Amniotic stem cell (primary cell): ENCODE data around the gene PBX3.

Experiments
- DNase-seq: peaks from one replicate; lab custom pipeline; 2025; lab: John Stamatoyannopoulos, UW

Gene PBX3

DNA sequence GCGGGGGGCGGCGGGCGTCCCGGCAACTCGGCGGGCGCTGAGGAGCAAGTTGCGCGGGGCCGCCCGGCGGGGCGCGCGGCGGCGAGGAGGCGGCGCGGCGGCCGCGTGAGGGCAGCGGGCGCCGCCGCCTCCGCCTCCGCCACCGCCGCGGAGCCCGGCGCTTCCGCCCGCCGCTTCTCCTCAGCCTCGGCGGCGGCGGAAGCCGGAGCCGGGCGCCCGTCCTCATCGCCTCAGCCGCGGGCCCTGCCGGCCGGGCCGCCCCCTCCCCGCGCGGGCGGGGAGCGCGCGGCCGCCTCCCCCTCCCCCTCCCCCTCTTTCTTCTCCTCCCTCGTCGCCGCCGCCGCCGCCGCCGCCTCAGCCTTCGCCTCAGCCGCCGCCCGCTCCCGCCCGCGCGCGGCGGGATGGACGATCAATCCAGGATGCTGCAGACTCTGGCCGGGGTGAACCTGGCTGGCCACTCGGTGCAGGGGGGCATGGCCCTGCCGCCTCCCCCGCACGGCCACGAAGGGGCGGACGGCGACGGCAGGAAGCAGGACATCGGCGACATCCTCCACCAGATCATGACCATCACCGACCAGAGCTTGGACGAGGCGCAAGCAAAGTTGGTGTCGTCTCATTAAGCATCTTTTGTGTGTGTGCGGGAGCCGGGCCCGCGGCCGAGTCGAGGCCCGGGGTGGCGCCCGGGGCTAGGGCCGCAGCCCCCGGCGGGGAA lies at the start of gene PBX3:
PBX3 (plus strand) TSS at position 321 of the 712 bp plus-strand sequence.
- no peak for DNase-seq

DNA sequence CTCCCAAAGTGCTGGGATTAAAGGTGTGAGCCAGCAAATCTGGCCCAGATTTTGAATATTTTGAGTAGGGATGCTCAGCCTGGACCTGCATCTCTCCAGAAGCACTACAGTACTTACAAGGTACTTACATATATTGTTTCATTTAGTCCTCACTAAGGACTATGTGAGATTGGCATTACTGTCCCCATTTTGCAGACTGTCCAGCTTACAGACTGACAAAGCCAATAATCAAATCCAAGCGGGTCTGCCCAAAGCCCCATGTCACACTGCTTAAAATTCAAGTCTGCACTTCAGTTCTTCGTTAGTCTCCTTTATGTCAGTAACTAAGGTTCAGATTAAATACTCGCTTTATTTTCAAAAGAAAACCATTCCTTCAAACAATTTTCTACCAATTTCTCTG lies 47.3 kb upstream of the PBX3 start:
- DNase-seq, result no peak

DNA sequence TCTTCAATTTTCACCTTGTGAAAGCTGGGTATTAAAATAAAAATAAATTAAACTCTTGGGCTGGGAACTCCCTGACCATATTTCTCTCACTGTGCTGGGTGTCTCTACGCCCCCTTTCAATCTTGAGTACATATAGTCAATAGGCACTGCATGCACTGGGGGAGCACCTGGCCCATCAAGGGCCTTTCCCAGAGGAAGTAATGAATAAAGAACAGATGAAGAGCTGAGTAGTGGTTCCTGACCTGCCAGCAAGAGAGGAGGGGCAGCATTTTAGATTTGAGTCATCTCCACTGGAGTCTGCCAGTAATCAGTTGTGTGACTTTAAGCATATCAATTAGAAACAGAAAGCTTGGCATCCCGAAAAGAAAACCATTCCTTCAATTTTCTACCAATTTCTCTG lies 46.4 kb upstream of the PBX3 start:
- DNase-seq, result no peak

DNA sequence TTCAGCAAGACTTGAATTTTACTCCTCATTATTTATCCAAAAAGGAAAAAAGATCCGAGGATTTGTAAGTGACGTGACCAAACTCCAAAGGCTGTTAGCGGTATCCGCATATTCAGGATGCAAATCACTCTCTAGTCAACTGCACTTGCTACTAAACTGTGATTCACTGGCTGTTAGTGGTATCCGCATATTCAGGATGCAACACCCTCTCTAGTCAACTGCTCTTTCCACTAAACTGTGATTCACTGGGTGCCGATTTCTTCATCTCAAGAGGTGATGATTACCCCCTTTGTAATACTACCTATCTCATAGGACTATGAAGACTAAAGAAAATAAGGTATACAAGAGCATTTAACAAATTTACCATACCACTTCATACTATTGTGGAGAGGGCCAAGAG lies 45.8 kb upstream of the PBX3 start:
- DNase-seq, result no peak

DNA sequence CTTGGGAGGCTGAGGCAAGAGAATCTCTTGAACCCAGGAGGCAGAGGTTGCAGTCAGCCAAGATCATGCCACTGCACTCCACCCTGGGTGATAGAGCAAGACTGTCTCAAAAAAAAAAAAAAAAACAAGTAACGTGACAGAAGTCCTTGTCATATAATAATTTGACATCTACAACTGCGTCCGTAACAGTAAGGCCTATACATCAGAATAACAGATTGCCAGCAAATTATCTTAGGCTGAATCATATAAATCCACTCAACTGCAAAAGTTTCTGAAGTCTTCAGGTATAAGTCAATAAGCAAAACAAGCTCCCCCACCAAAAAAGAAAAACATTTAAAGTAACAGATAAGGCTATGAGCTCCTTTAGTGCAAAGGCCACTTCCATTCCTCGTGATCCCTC lies 43.5 kb upstream of the PBX3 start:
- no peak for DNase-seq

DNA sequence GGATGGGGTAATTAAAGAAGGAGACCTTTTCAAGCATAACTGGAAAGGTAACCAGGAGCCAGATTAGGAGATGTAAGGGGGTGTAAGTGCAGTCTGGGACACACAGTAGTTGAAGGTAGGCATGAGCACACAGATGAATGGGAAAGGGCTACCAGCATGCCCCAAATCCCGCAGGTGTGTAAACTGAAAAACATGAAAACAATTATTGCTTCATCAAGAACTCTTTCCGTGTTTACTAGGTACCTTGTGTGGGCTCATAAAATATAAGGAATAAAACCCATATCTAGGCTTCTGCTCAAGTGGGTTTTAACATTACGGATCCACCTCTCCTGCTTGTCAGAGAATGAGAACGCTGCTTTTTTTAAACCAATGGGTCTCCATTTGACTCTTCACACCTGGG lies 41.3 kb upstream of the PBX3 start:
- DNase-seq, result no peak

DNA sequence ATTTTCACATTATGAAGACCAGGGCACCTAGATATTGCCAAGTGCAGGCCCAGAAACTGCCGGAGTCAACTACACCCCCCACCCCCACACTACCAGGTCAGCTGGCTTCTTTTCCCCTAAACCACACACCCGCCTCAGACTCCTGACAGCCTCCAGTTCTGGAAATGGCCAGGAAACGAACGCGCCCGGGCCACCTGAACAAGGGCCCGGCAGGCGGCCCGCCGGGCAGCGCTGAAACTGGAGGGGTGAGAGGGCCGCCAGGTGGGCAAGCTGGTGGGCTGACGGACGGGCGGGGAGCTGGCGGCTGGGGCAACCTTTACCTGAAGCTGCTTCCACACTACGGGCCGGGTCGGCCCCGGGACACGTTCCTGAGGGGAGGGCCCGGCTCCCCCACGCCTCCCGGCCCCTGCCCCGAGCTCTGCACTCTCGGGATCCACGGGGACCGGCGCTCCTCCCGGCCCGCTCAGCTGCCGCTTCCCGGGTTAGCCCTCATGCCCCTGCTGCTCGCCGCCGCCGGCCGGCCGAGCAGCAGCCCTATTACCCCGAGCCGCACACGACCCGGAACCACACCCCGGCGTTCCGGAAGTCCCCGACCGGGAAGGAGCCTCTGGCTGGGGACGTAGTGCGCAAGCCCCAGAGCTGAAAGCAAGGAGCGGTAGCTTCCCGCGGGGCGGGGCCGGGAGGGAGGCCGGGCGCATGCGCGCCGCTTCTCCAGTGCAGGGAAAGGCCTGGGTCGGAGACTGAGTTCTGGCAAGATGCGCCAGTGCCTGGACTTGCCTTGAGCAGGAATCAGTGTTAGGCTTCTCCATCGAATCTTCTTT lies 40.3 kb upstream of the PBX3 start, which contains the start of gene MAPKAP1:
MAPKAP1 (minus strand) TSS at position 558 of the 821 bp plus-strand sequence. CDS start 34,634 bp downstream, outside the sequence.
- peak; percentile 75 for DNase-seq

DNA sequence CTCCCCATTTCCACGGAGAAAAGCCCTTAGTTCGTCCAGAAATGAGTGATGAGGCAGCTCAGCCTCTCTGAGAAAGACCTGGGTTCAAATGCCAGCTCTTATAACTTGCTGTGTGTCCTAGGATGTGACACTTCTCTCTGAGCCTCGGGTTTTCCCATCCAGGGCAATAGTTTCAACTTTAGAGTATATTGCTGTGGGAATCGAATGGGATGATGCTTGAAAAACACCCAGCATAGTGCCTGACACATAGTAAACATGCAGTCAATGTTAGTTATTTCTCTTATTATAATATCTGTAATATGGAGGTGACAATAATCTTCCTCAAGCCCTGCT lies 39.7 kb upstream of the PBX3 start:
- no peak for DNase-seq

DNA sequence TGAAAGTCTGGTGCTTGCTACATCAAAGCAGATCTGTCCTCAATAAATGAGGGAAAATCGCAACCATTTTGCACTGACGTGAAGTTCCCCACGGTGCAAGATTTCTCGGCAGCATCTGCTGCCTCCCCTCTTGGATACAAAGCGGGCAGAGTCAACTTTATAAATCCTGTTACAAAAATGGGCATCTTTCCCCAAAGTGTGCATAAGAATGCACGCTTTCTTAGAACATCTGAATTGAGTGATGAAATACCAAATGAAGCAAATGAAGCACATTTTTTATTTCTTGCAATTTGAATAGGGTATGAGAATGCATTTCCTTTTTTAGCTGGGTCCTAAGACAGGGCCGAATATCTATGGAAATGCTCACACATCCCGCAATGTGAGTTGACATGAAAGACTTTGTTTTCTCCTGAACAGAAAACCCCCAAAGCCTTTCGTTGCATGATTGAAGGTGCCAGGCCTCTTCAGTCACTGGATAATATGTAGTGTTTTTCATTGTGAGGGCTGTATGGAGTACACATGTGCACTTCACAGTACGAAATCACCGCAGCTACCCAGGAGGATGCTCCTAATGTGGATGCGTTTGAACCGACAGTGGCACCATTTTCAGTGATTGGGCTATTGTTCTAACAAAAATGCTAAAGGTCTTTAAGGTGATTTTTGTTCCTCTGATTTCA lies 20.6 kb upstream of the PBX3 start:
- no peak for DNase-seq

DNA sequence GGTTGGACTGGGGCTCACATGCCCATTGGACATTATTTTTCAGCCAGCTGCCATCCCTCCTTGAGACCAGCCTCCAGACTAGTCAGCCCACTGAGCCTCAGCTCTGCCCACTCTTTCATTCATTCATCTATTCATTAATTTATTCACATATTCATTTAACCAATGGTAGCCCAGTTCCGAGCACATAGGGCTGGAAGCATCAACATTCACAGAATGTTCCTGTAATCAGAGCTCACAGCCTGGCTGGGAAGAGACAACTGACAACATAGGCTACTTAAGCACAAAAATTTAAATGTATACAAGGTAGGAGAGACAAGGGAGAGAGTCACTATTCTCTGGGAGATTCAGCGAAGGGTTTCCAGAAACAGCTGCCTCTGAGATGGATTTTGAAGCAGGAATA lies 17.0 kb upstream of the PBX3 start:
- no peak for DNase-seq

DNA sequence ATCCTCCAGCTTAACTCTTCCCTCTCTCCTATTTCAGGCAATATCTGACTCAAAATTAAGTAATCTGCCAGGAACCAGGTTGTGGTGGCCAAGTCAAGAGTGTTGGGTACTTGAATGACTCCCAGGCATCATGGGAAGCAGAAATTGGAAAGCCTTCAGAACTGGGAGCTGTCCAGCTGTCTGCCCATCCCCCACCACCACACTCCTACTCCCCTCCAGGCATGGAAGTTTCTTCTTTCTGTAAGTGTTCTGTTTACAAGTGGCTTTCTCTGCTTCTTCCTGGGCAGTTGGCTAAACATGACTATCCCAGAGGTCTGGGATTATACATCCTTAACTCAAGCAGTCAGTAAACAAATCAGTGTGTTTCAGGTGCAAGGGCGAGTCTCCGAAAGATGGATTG lies 14.6 kb upstream of the PBX3 start:
- no peak for DNase-seq

DNA sequence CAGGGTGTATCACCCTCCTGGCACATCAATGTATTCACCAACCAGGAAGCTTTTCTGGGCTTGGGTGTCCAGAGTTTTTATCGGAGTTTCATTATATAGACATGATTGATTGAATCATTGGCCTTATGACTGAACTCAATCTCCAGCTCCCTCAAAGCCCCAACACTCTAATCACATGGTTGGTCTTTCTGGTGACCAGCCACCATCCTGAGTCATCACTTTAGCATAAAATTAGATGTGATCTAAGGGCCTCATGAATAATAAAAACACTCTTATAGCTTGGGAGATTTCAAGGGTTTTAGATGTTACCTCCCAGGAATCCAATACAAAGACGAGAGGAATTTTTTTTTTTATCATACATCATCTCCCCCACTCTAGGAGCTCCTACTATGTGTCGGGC lies 7.7 kb upstream of the PBX3 start:
- no peak for DNase-seq

DNA sequence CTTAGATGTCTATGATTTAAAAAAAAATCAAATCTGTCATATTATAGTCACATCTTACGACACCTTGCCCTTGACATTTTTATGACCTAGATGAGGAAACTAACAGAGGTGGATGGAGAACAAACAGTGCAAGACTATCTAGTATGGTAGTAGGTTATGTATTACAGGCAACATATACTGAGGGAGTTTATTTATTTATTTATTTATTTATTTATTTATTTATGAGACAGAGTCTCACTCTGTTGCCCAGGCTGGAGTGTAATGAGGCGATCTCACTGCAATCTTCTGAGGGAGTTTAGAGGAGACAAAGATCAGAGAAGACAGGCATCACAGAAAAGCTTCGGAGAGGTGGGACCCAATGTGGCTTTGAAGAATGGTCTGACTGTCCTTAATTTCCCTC lies 4.5 kb upstream of the PBX3 start:
- no peak for DNase-seq

DNA sequence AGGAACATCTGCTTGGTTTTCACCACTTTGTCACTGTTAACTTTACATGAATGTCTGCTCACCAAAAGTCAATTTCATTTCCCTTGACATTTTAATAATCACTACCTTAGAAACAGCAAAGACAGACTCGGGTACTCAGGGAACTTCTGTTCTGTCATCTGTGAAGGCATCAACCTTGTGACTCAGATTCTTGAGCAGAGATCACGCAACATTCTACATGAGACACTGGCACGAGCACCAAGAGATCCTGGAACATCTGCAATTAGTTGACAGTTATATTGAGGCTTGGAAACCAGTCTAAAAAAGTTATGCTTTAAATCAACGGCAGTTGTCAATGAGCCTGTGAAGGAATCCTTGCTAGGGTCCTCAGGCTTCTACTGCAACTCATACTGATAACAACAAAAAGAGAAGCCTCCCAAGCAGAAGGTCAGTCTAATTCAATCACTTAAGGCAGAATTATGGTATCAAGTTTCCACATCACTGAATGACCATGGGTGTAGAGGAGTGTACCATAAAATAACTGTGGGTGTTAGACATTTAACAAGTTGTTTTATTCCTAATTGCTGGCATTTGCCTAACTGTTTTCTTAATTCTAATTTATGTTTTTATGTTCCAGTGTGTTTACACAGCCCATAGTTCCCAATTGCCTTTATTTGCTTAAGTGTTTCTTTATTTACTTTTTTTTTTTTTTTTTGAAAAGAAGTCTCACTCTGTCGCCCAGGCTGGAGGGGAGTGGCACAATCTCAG lies 3.3 kb upstream of the PBX3 start:
- no peak for DNase-seq

DNA sequence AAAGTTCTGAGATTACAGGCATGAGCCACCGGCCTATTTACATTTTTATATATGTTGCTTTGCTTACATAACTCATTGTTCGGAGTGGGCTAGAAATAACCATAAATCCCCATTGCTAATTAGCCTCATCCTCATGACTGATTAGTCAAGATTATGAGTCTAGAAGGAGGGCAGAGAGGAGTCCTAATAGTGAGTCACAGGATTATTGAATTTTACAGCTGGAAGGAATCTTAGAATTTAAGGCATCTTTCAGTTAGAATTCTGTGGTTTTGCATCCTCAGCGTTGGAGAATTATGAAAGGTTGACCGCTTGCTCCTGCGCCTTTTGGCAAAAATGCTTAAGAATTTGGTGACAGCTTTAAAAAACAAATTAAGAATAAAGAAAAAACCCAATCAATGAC lies 2.6 kb upstream of the PBX3 start:
- DNase-seq, result no peak

DNA sequence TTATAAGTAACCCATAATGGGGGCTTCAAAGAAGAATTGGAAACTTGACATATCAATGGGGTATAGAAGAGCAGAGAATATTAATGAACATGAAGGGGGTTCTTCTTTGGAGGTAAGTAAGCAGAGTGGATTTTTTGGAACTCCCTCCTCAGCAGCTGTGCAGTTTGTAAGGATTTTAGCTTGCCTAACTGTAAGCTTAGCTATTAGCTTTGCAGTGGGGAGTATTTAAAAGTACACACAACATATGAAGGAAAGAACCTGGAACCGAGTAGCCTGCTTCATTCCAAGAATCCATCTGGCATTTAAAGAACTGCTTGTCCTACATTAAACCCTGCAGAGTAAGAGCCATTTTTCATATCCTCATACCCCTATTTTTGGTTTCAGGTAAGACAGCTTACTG lies 2.2 kb upstream of the PBX3 start:
- DNase-seq, result no peak

DNA sequence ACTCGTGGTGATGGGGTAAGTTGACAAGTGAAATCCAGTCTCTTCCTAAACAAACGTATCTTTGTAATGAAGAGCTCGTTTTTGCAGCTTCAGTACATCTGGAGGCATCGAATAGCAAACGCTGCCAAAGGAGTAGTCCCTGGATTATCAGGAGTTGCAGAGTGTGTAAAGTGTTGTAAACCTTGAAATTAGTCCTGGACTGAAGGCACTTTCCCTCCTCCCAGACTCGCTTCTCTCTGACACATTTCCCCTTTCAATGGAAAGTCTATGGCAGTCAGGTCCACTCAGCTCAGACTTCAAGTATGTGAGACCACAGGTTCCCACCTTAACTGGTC lies 1.5 kb upstream of the PBX3 start:
- no peak for DNase-seq

DNA sequence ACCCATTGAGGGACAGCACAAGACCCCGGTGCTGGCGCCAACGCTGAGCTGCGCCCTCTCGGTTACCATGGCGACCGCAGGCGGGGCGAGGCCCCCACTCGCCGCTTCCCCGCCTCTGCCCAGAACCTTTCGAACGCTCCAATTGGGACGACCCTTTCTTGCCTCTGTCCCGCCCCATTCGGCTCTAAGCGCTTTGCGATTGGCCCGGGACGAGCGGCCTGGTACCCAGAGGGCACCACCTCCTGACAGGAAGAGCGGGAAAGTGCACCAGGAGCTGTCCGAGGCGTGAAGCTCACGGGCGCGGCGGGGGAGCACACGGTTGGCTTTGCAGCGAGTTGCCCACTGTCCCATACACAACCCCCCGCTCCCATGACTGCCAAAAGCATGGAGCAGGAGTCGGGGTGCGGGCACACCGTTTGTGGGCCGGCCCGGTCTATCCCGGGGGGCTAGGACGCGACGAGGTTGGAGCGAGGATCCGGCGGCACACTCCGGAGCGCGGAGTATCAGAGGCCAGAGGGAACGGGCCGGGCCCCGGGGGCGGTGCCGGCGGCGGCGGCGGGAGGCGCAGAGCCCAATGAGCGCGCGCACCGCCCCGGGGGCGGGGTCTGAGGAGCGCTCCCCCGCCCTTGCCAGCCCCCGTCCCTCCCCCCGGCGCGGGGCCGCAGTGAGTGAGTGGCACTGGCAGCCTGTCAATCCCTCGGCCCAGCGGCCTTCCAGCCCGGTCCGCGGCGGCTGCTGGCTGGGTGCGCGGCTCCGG lies 978 bp upstream of the PBX3 start:
- DNase-seq, result peak; percentile 71

DNA sequence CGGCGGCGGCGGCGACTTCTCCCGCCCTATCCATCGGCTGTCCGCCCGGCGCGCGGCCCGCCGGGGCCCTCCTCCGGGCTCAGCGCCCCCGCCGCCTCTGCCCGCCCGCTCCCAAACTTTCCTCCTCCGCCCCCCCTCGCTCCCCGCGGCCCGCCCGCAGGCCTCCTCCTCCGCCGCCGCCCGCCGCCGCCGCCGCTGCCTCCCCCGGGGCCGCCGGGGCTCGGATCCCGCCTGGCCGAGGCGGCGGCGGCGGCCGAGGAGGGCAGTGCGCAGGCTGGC lies 460 bp upstream of the PBX3 start:
- no peak for DNase-seq

DNA sequence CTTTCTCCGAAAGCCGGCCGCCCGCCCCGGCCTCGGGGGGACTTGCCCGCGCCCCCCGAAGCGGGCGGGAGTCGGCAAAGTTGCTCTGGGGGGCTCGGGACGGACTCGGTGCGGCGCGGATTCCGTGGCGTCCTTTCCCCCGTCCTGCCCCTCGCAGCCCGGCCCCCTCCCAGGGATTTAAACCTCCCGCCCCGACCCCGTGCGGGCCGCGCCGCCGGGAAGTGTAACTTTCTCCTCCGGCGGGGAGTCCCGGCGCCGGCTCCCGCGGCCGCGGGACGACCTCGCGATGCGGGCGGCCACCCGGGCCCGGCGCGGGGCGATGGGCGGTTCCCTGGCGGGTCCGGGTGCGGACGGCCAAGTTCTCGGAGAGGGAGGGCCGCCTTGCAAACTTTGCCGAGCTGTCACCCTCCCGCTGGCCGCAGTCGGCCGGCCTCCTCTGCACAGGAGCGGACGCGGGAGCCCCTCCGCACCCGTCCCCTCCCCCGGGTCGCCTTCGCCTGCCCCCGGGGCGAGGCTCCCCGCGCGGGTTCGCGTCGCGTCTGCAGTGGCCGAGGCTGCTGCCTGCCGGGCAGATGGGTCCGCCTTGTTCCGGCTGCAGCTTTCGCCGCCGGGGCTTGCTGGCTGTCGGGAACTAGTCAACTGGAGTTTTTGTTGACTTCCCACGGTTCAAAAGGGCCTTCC lies 732 bp downstream of the PBX3 start:
- DNase-seq, result no peak

DNA sequence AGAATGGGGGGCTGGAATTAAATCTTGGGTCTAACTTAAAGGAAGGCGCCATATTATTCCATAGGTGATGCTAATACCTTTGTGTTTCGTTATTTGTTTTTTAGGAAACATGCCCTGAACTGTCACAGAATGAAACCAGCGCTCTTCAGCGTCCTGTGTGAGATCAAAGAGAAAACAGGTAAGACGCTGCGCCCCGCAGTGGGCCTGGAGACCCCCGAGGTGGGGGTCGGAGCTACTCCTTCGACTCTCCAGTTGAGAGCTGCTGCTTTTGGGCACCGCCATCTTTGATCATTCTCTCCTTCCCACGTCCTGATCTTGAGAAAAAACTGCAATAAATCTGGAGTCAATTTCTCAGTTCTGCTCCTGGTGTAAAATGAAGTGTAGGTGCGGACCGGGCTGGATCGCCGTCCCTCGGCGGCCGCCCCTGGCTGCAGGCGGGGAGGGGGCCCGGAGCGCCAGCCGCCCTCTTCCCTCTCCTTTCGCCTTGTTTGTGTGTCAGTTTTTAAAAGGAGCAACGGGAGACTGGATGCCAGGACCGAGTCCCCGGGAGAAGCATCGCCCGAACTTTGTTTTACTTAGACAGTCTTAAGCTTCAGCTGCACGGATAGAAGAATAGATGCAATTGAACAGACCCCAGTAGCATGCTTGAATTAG lies 1.4 kb downstream of the PBX3 start:
- no peak for DNase-seq
